H1 (cell line): Measurements from ENCODE around the gene WHAMM. TPM values are rescaled to one million over a fixed set of nuclear protein-coding genes. Genes with fewer than 3 reads are reported as not detected.

ENCODE experiments used
- NANOG ChIP-seq: IDR thresholded peaks from 2 replicates; pipeline ENCODE4 v1.6.1; 2011; ENCODE audit warnings: low read length, low read depth, mild to moderate bottlenecking, inconsistent platforms; ENCODE audit not compliant: insufficient read depth, poor library complexity, severe bottlenecking
- POLR2AphosphoS5 ChIP-seq: IDR thresholded peaks from 2 replicates; pipeline ENCODE4 v1.6.1; 2011; ENCODE audit warnings: low read depth, low read length
- RNF2 ChIP-seq: fragments of 200-900, 300-1000 bp; sonication (generic); IDR thresholded peaks from 2 replicates; pipeline ENCODE4 v1.7.1; 2016; ENCODE audit warnings: borderline replicate concordance, low read depth, mild to moderate bottlenecking, antibody characterized with exemption, low read length; ENCODE audit not compliant: poor library complexity, severe bottlenecking; ENCODE audit errors: missing control alignments
- ZNF274 ChIP-seq: IDR thresholded peaks from 2 replicates; pipeline ENCODE4 v1.7.0; 2012; ENCODE audit warnings: low read length, borderline replicate concordance; ENCODE audit errors: extremely low read depth
- polyA plus RNA-seq, 7 experiments: library from polyadenylated mRNA; depleted of rRNA in 3 of 7; stranded (reverse) in 5 of 7; unstranded in 2 of 7; fragments of >200 nt in 5 of 7; fragments of 200-250 nt in 2 of 7; gene quantifications; 1 replicate in 5 of 7; 2 replicates in 1 of 7; 4 replicates in 1 of 7; pipeline versions ENCODE4 v1.2.1 to v1.2.3, GENCODE V29; 2011 to 2013; ENCODE audit warnings: missing spikeins in 2 of 7, mixed read lengths in 2 of 7
- total RNA-seq: library from RNA; stranded (reverse); fragmentation: NEBNext Ultra II Directional; extraction: Animal tissue kit (Norgen Biotek cat#: 25700); gene quantifications from 2 replicates; pipeline ENCODE4 v1.2.1, GENCODE V29; 2021

Gene WHAMM
- total and polyA plus RNA-seq, 2 of the 8 experiments (the other 6 are each of a cell fraction or from before 2014, with no cell fraction given): 1.1 to 3.3 TPM

GRCh38 chr15:82851981-82852511, 42.6 kb downstream of the WHAMM start (continued):
- TF ChIP-seq ZNF274: no peak
- no peak for TF ChIP-seq POLR2AphosphoS5
- no peak for TF ChIP-seq RNF2
- no peak for TF ChIP-seq NANOG
- TF ChIP-seq, all 59 proteins: peak for 0
